Activated CD4-positive, alpha-beta memory T cell treated with anti-CD3 and anti-CD28 coated beads, Interleukin-2, amount 10 ng/mL, durations not matched to agents 7 days and 5 days (primary cell): ENCODE data around the gene ZNF524. TPM values are rescaled to one million over a fixed set of nuclear protein-coding genes. Genes with fewer than 3 reads are reported as not detected.

Experiments used
- CTCF ChIA-PET: fragments of 350-600 bp; sonication (Branson Sonifier 250); formaldehyde crosslinking; loops from one replicate; lab custom pipeline; 2021; ENCODE audit warnings: antibody characterized with exemption, inconsistent platforms; lab: Charles Lee
- POLR2A ChIA-PET: fragments of 350-600 bp; sonication (Branson Sonifier 250); formaldehyde crosslinking; loops from one replicate; lab custom pipeline; 2021; ENCODE audit warnings: antibody characterized with exemption; lab: Charles Lee
- DNase-seq: peaks from one replicate; pipeline ENCODE4 v3.0.0-alpha.2; 2020
- H3K27ac Mint-ChIP-seq: one replicate; pipeline ENCODE4 v1.8.0; 2021; ENCODE audit warnings: mild to moderate bottlenecking, mixed read lengths
- H3K27me3 Mint-ChIP-seq: one replicate; pipeline ENCODE4 v1.8.0; 2021; ENCODE audit warnings: mixed read lengths
- H3K36me3 Mint-ChIP-seq: one replicate; pipeline ENCODE4 v1.8.0; 2021; ENCODE audit warnings: low read depth, mixed read lengths
- H3K4me1 Mint-ChIP-seq: one replicate; pipeline ENCODE4 v1.8.0; 2021; ENCODE audit warnings: mixed read lengths
- H3K4me3 Mint-ChIP-seq: one replicate; pipeline ENCODE4 v1.8.0; 2021; ENCODE audit warnings: mild to moderate bottlenecking, mixed read lengths
- H3K9me3 Mint-ChIP-seq: one replicate; pipeline ENCODE4 v1.8.0; 2021; ENCODE audit warnings: mixed read lengths
- total RNA-seq, 2 experiments: library from RNA; stranded (reverse); gene quantifications; one replicate each; pipeline ENCODE4 v1.2.3, GENCODE V29; 2021

ZNF524 gene
- total RNA-seq, 2 experiments from 2014 or later, result 35.4 to 37.3 TPM

- no peak for DNase-seq
- H3K36me3 Mint-ChIP-seq, result no peaks in the 10 kb centered on the region
- no peaks in the 10 kb centered on the region for H3K9me3 Mint-ChIP-seq
- ChIA-PET POLR2A (no interaction called here), CTCF (interaction anchor here (0.8 kb wide), 1 partner anchor 20 kb away, joined by 3 read pairs; no protein-coding TSS in a partner anchor)
- H3K27me3 Mint-ChIP-seq, result peaks cover 24% of the 10 kb centered on the region
- H3K4me3 Mint-ChIP-seq, result no peak overlapping the region
- H3K4me1 Mint-ChIP-seq, result peaks cover 26% of the 10 kb centered on the region
- no peak overlapping the region for H3K27ac Mint-ChIP-seq
These were observed 14.3 kb upstream of the ZNF524 start for GRCh38 chr19:55585658-55586339.

- ChIA-PET CTCF (interaction anchor here (0.8 to 1.6 kb wide), 4 partner anchors 17 to 119 kb away, joined by 3 to 6 read pairs (median 3); partner anchors contain the start of gene ZNF865), POLR2A (interaction anchor here (1.9 kb wide), 1 partner anchor 12 kb away, joined by 11 read pairs; the partner anchor contains the start of gene FIZ1)
- H3K4me3 Mint-ChIP-seq, result peak overlapping the region; percentile 60
- H3K4me1 Mint-ChIP-seq, result peaks cover 14% of the 10 kb centered on the region
- DNase-seq, result peak; percentile 89
- peaks cover 24% of the 10 kb centered on the region for H3K27me3 Mint-ChIP-seq
- no peaks in the 10 kb centered on the region for H3K36me3 Mint-ChIP-seq
- no peak overlapping the region for H3K27ac Mint-ChIP-seq
- H3K9me3 Mint-ChIP-seq, result no peaks in the 10 kb centered on the region
These were observed 13.0 kb upstream of the ZNF524 start for GRCh38 chr19:55586976-55587668.

GRCh38 chr19:55588738-55589137 is 11.3 kb upstream of the ZNF524 start:
- Mint-ChIP-seq H3K4me1 (peaks cover 13% of the 10 kb centered on the region), H3K4me3 (no peak overlapping the region), H3K27me3 (peaks cover 24% of the 10 kb centered on the region), H3K9me3 (no peaks in the 10 kb centered on the region), H3K36me3 (peaks cover 3% of the 10 kb centered on the region), H3K27ac (no peak overlapping the region)
- no peak for DNase-seq
- CTCF ChIA-PET, result no interaction called here
- POLR2A ChIA-PET, result interaction anchor here (0.6 to 0.8 kb wide), 2 partner anchors 11 to 16 kb away, joined by 3 read pairs; partner anchors contain the start of gene FIZ1

GRCh38 chr19:55590109-55590508 is 10.0 kb upstream of the ZNF524 start:
- ChIA-PET CTCF (no interaction called here), POLR2A (interaction anchor here (1.0 kb wide), 1 partner anchor 9 kb away, joined by 5 read pairs; the partner anchor contains the start of gene FIZ1)
- Mint-ChIP-seq H3K36me3 (peaks cover 10% of the 10 kb centered on the region), H3K9me3 (peaks cover 3% of the 10 kb centered on the region), H3K4me1 (peaks cover 13% of the 10 kb centered on the region), H3K4me3 (no peak overlapping the region), H3K27me3 (peaks cover 17% of the 10 kb centered on the region), H3K27ac (no peak overlapping the region)
- no peak for DNase-seq

GRCh38 chr19:55590617-55591016 is 9.5 kb upstream of the ZNF524 start:
- no peak for DNase-seq
- Mint-ChIP-seq H3K4me1 (peaks cover 9% of the 10 kb centered on the region), H3K4me3 (no peak overlapping the region), H3K27me3 (peaks cover 12% of the 10 kb centered on the region), H3K36me3 (peaks cover 15% of the 10 kb centered on the region), H3K27ac (no peak overlapping the region), H3K9me3 (peaks cover 7% of the 10 kb centered on the region)
- CTCF ChIA-PET, result no interaction called here
- POLR2A ChIA-PET, result interaction anchor here (1.0 kb wide), 1 partner anchor 8 kb away, joined by 5 read pairs; the partner anchor contains the start of gene FIZ1

- H3K4me1 Mint-ChIP-seq, result peaks cover 7% of the 10 kb centered on the region
These were observed 8.5 kb upstream of the ZNF524 start for GRCh38 chr19:55591555-55591954.

GRCh38 chr19:55592391-55593090 is 7.5 kb upstream of the ZNF524 start:
- H3K27ac Mint-ChIP-seq, result no peak overlapping the region
- no peaks in the 10 kb centered on the region for H3K27me3 Mint-ChIP-seq
- CTCF ChIA-PET, result no interaction called here
- peaks cover 2% of the 10 kb centered on the region for H3K4me1 Mint-ChIP-seq
- POLR2A ChIA-PET, result no interaction called here
- H3K4me3 Mint-ChIP-seq, result no peak overlapping the region
- H3K36me3 Mint-ChIP-seq, result peaks cover 31% of the 10 kb centered on the region
- DNase-seq, result no peak
- peaks cover 7% of the 10 kb centered on the region for H3K9me3 Mint-ChIP-seq

More at GRCh38 chr19:55591555-55591954, 8.5 kb upstream of the ZNF524 start:
- DNase-seq, result no peak
- Mint-ChIP-seq H3K27me3 (peaks cover 7% of the 10 kb centered on the region), H3K36me3 (peaks cover 24% of the 10 kb centered on the region), H3K27ac (no peak overlapping the region), H3K9me3 (peaks cover 7% of the 10 kb centered on the region), H3K4me3 (no peak overlapping the region)
- ChIA-PET CTCF (no interaction called here), POLR2A (no interaction called here)

- H3K9me3 Mint-ChIP-seq, result peaks cover 7% of the 10 kb centered on the region
- no peaks in the 10 kb centered on the region for H3K27me3 Mint-ChIP-seq
- no peak overlapping the region for H3K4me3 Mint-ChIP-seq
- peaks cover 35% of the 10 kb centered on the region for H3K36me3 Mint-ChIP-seq
- H3K27ac Mint-ChIP-seq, result no peak overlapping the region
- CTCF ChIA-PET, result no interaction called here
- H3K4me1 Mint-ChIP-seq, result peaks cover 4% of the 10 kb centered on the region
- DNase-seq, result no peak
- POLR2A ChIA-PET, result no interaction called here
These were observed 6.9 kb upstream of the ZNF524 start for GRCh38 chr19:55593096-55593772.

- POLR2A ChIA-PET, result no interaction called here
- Mint-ChIP-seq H3K27me3 (no peaks in the 10 kb centered on the region), H3K9me3 (peaks cover 7% of the 10 kb centered on the region), H3K4me3 (no peak overlapping the region), H3K27ac (no peak overlapping the region), H3K4me1 (peaks cover 10% of the 10 kb centered on the region), H3K36me3 (peaks cover 41% of the 10 kb centered on the region)
- DNase-seq, result no peak
- CTCF ChIA-PET, result no interaction called here
These were observed 5.0 kb upstream of the ZNF524 start for GRCh38 chr19:55594996-55595545.

- Mint-ChIP-seq H3K27ac (no peak overlapping the region), H3K4me1 (peaks cover 15% of the 10 kb centered on the region), H3K4me3 (no peak overlapping the region), H3K36me3 (peaks cover 45% of the 10 kb centered on the region), H3K9me3 (peaks cover 7% of the 10 kb centered on the region), H3K27me3 (no peaks in the 10 kb centered on the region)
- POLR2A ChIA-PET, result interaction anchor here (1.1 kb wide), 1 partner anchor 10 kb away, joined by 3 read pairs; no protein-coding TSS in a partner anchor
- DNase-seq, result no peak
- CTCF ChIA-PET, result no interaction called here
These were observed 3.8 kb upstream of the ZNF524 start for GRCh38 chr19:55596304-55596703.

GRCh38 chr19:55597501-55597921 is 2.6 kb upstream of the ZNF524 start:
- no peak overlapping the region for H3K27ac Mint-ChIP-seq
- CTCF ChIA-PET, result no interaction called here

GRCh38 chr19:55598034-55598433 is 2.1 kb upstream of the ZNF524 start:
- peaks cover 22% of the 10 kb centered on the region for H3K4me1 Mint-ChIP-seq
- no peaks in the 10 kb centered on the region for H3K27me3 Mint-ChIP-seq
- CTCF ChIA-PET, result interaction anchor here (2.5 to 2.7 kb wide), 2 partner anchors 35 to 56 kb away, joined by 14 to 17 read pairs; partner anchors contain the start of gene U2AF2

More at GRCh38 chr19:55597501-55597921, 2.6 kb upstream of the ZNF524 start:
- peaks cover 7% of the 10 kb centered on the region for H3K9me3 Mint-ChIP-seq
- POLR2A ChIA-PET, result interaction anchor here (4.1 kb wide), 1 partner anchor 28 kb away, joined by 49 read pairs; the partner anchor contains the start of gene ZNF784
- no peak for DNase-seq
- H3K4me3 Mint-ChIP-seq, result no peak overlapping the region
- peaks cover 21% of the 10 kb centered on the region for H3K4me1 Mint-ChIP-seq
- peaks cover 48% of the 10 kb centered on the region for H3K36me3 Mint-ChIP-seq
- H3K27me3 Mint-ChIP-seq, result no peaks in the 10 kb centered on the region

More at GRCh38 chr19:55598034-55598433, 2.1 kb upstream of the ZNF524 start:
- Mint-ChIP-seq H3K36me3 (peaks cover 49% of the 10 kb centered on the region), H3K9me3 (peaks cover 7% of the 10 kb centered on the region), H3K27ac (peak overlapping the region; percentile 16), H3K4me3 (no peak overlapping the region)
- POLR2A ChIA-PET, result interaction anchor here (2.2 to 4.1 kb wide), 3 partner anchors 11 to 57 kb away, joined by 10 to 49 read pairs (median 11); partner anchors contain the start of genes U2AF2 and ZNF784
- DNase-seq, result no peak
